Lower leg skin (tissue), 4 donors: ENCODE measurements around the gene LCN9. TPM values are rescaled to one million over a fixed set of nuclear protein-coding genes. Genes with fewer than 3 reads are reported as not detected.
A peak's percentile ranks its signal among the peaks of the same experiment; 100 is the strongest.

Source experiments
- DNase-seq, 2 donors: peaks; one replicate each; pipeline ENCODE4 v3.0.0-alpha.2; 2019; ENCODE audit warnings: low spot score in 2 of 2
- H3K4me3 ChIP-seq: fragments of 200-600 bp; sonication (generic); 2 replicates; pipeline ENCODE4 v1.5.1; 2017; ENCODE audit warnings: mild to moderate bottlenecking, low read depth; ENCODE audit not compliant: poor library complexity, severe bottlenecking
- CTCF ChIP-seq, 3 donors: fragments of 450-650 bp; IDR thresholded peaks; one replicate each; pipeline ENCODE4 v1.5.1; 2016; ENCODE audit warnings: antibody characterized with exemption in 3 of 3, mild to moderate bottlenecking in 3 of 3, moderate library complexity in 2 of 3
- POLR2A ChIP-seq, 2 donors: fragments of 450-650 bp; IDR thresholded peaks; one replicate each; pipeline ENCODE4 v1.6.1; 2016 to 2017; ENCODE audit warnings: antibody characterized with exemption in 2 of 2, mild to moderate bottlenecking in 1 of 2, moderate library complexity in 1 of 2
- WGBS, 2 donors: methylation state at CpG; one replicate each; pipeline ENCODE4 v1.1.5; 2018; 5-methylcytosine and 5-hydroxymethylcytosine counted together
- intact Hi-C: fragments of 100-400 bp; cut with DNase I; formaldehyde crosslinking; loops from one replicate; pipeline ENCODE4 v1.15.0; 2023; ENCODE audit warnings: low total_unique reads
- total RNA-seq, 4 donors: library from RNA; depleted of rRNA; stranded (reverse); fragments of >200 nt; gene quantifications; one replicate each; pipeline ENCODE4 v1.1.0, GENCODE V29; 2016

Gene LCN9
- total RNA-seq, 4 donors from 2014 or later, result not detected

GRCh38 chr9:135649508-135649907 is 13.6 kb upstream of the LCN9 start:
- TF ChIP-seq CTCF (IDR thresholded peaks at IDR 0.05) (no peak), POLR2A (IDR thresholded peaks at IDR 0.05) (no peak)
- 74 to 80% methylated on average over 2 of the region's 2 CpGs for WGBS, 2 donors
- no peak overlapping the region for H3K4me3 ChIP-seq
- DNase-seq, result peak in 1 of 2 donors; percentile 6
- intact Hi-C loops, result no loop called here

DNA sequence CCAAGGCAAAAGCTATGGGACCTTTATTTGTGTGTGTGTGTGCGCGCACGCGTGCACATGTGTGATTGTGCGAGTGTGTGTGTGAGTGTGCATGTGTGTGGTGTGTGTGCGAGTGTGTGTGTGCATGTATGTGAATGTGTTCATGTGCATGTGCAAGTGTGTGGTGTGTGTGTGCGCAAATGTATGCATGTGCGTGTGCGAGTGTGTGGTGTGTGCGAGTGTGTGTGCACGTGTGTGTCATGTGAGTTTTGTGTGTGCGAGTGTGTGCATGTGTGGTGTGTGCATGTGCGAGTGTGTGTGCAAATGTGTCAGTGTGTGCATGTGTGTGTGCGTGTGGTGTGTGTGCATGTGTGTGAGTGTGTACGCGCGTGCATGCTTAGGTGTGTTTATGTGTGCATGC is 12.7 kb upstream of the LCN9 start:
- intact Hi-C loops, result no loop called here
- peak in 1 of 2 donors; percentile 39 for DNase-seq
- TF ChIP-seq POLR2A (IDR thresholded peaks at IDR 0.05) (no peak), CTCF (IDR thresholded peaks at IDR 0.05) (no peak)
- 90 to 96% methylated on average over 17 of the region's 17 CpGs for WGBS, 2 donors
- H3K4me3 ChIP-seq, result no peak overlapping the region

- no peak for TF ChIP-seq POLR2A (IDR thresholded peaks at IDR 0.05)
- no peak for TF ChIP-seq CTCF (IDR thresholded peaks at IDR 0.05)
- WGBS, 2 donors, result 71 to 78% methylated on average over 7 to 8 of the region's 8 CpGs
- H3K4me3 ChIP-seq, result no peak overlapping the region
- intact Hi-C loops, result no loop called here
- DNase-seq, result no peak
Measured at GRCh38 chr9:135655317-135655716, 7.8 kb upstream of the LCN9 start.

- WGBS, 2 donors, result 83 to 86% methylated on average over 13 to 15 of the region's 15 CpGs
- TF ChIP-seq CTCF (IDR thresholded peaks at IDR 0.05) (no peak), POLR2A (IDR thresholded peaks at IDR 0.05) (no peak)
- no peak overlapping the region for H3K4me3 ChIP-seq
- intact Hi-C loops, result no loop called here
- no peak for DNase-seq
Measured at GRCh38 chr9:135657416-135657815, 5.7 kb upstream of the LCN9 start.

DNA sequence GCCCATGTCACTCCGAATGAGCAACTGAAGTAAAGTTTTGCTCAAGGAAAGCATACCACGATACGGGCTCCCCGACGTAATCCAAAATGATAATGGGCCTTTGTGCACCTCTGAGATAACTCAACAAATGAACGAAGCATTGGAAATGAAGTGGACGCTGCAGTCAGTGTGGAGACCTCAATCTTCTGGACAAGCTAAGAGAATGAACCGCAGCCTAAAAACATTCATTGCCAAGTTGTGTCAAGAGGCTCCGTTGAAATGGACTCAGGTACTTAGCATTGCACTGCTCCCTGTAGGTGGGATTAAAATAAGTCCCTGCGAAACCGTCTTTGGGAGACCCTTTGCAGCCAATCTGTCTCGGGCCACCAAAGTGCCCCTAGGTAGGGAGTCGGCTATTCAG is 3.9 kb upstream of the LCN9 start:
- TF ChIP-seq POLR2A (IDR thresholded peaks at IDR 0.05), result no peak
- no peak for TF ChIP-seq CTCF (IDR thresholded peaks at IDR 0.05)
- no peak overlapping the region for H3K4me3 ChIP-seq
- DNase-seq, result no peak
- intact Hi-C loops, result no loop called here
- WGBS, 2 donors, result 84% methylated on average over 13 of the region's 13 CpGs

DNA sequence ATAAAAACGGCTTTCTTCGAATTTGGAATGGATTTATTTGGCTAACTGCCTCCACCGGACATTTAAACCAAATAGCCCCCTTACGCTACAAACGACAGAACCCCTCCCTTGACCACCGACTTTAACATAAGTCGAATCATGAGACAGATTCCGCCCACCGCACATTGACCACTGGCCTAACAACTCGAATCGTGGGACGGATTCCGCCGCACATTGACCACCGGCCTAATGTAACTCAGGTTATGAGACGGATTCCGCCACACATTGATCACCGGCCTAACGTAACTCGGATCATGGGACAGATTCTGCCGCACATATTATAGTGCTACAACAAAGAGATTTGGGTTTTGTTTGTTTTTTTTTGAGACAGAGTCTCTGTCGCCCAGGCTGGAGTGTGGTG is 2.7 kb upstream of the LCN9 start:
- 89 to 90% methylated on average over 22 of the region's 22 CpGs for WGBS, 2 donors
- TF ChIP-seq POLR2A (IDR thresholded peaks at IDR 0.05) (no peak), CTCF (IDR thresholded peaks at IDR 0.05) (no peak)

More for the DNA sequence above, 2.7 kb upstream of the LCN9 start:
- intact Hi-C loops, result no loop called here
- no peak overlapping the region for H3K4me3 ChIP-seq
- DNase-seq, result no peak
